Measurements from ENCODE around the gene HIBCH.

Gene HIBCH

GRCh38 chr2:190334479-190335224 lies 15.0 kb upstream of the HIBCH start:
- H3K4me3 ChIP-seq (ENCODE audit: low read length) = no peak overlapping the region
- TF ChIP-seq CTCF (conservative IDR thresholded peaks at IDR 0.05; ENCODE audit: low read depth, low read length) = no peak
- DNase-seq (ENCODE audit: low read depth) = no peak

- H3K4me3 ChIP-seq (ENCODE audit: low read length) = no peak overlapping the region
- TF ChIP-seq CTCF (conservative IDR thresholded peaks at IDR 0.05; ENCODE audit: low read depth, low read length) = no peak
- DNase-seq (ENCODE audit: low read depth) = no peak
These were observed 14.3 kb upstream of the HIBCH start for GRCh38 chr2:190333928-190334327.

GRCh38 chr2:190333395-190333794 lies 13.8 kb upstream of the HIBCH start:
- no peak for DNase-seq (ENCODE audit: low read depth)
- no peak overlapping the region for H3K4me3 ChIP-seq (ENCODE audit: low read length)
- TF ChIP-seq CTCF (conservative IDR thresholded peaks at IDR 0.05; ENCODE audit: low read depth, low read length) = no peak

- peak; percentile 39 for TF ChIP-seq CTCF (conservative IDR thresholded peaks at IDR 0.05; ENCODE audit: low read depth, low read length)
- DNase-seq (ENCODE audit: low read depth) = no peak
- H3K4me3 ChIP-seq (ENCODE audit: low read length) = no peak overlapping the region
These were observed 9.0 kb upstream of the HIBCH start for GRCh38 chr2:190328573-190329147.

GRCh38 chr2:190327867-190328572 lies 8.4 kb upstream of the HIBCH start:
- H3K4me3 ChIP-seq (ENCODE audit: low read length) = no peak overlapping the region
- no peak for DNase-seq (ENCODE audit: low read depth)
- no peak for TF ChIP-seq CTCF (conservative IDR thresholded peaks at IDR 0.05; ENCODE audit: low read depth, low read length)

GRCh38 chr2:190325588-190325987 lies 6.0 kb upstream of the HIBCH start:
- no peak for TF ChIP-seq CTCF (conservative IDR thresholded peaks at IDR 0.05; ENCODE audit: low read depth, low read length)
- no peak for DNase-seq (ENCODE audit: low read depth)
- no peak overlapping the region for H3K4me3 ChIP-seq (ENCODE audit: low read length)

Measured in retinal pigment epithelial cell (primary cell).